Stimulated activated CD4-positive, alpha-beta T cell treated with anti-CD3 and anti-CD28 coated beads, TNF-alpha, amount 100 ng/mL, for 24 hours (primary cell): ENCODE measurements around the gene C17orf113.
"Not testable (repeated sequence)": the region's sequence is repeated elsewhere in the genome, so short reads cannot be mapped to it uniquely, and the experiment has no call there.

ENCODE experiments used
- DNase-seq, 3 experiments: peaks; one replicate each; pipeline ENCODE4 v3.0.0-alpha.2; 2020; ENCODE audit warnings: low read depth in 3 of 3

Gene C17orf113

DNA sequence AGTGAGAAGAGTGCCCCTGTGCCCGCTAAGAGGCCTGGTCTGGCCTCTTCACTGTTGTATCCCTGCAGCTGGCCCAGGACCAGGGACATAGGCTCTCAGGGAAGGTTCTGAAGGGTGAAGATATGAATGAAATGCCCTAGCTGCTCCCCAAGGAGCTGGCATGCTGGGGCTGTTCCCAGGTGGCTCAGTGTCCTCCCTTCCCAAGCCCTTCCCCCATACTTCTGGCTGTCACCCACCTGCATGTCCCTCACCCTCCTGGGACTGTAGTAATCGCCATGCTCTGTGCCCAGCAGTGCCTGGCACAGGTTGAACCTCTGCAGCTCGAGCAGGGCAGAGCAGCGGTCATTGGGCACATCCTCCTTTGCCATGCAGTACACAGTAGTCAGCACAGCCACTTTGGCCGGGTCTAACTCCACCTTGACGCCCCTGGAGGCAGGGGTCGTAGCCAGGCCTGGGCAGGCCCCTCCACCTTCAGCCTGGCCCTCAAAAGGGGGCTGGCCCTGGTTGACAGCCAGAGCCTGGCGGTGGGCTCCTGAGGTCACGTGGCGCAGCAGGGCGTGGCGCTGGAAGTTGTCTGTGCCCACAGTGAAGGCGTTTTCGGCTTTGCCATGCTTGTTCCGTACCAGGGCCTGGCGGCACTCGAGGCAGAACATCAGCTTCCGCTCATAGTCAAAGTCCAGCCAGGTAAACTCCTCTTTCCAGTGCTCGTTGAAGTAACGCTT lies 7.6 kb downstream of the C17orf113 start:
- no peak for DNase-seq

GRCh38 chr17:42041619-42042018 lies 8.8 kb downstream of the C17orf113 start:
- DNase-seq, result no peak

DNA sequence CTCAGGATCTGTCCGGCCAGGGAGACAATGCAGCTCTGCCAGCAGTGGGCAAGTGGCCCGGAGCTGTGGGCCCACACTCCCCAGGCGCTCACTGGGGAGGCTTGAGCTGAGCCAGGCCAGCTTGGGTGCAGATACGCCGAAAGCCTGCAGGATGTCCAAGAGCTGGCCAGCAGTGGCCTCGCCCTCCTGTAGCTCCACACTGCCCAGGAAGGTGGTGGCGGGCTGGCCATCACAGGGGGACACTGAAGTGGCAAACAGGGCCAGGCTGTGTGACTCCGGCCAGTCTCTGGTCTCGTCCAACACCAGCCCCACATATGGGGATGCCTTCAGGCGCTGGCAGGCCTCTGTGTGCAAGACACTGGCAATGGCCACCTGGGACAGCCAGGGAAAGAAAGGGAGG lies 9.6 kb downstream of the C17orf113 start:
- no peak for DNase-seq

DNA sequence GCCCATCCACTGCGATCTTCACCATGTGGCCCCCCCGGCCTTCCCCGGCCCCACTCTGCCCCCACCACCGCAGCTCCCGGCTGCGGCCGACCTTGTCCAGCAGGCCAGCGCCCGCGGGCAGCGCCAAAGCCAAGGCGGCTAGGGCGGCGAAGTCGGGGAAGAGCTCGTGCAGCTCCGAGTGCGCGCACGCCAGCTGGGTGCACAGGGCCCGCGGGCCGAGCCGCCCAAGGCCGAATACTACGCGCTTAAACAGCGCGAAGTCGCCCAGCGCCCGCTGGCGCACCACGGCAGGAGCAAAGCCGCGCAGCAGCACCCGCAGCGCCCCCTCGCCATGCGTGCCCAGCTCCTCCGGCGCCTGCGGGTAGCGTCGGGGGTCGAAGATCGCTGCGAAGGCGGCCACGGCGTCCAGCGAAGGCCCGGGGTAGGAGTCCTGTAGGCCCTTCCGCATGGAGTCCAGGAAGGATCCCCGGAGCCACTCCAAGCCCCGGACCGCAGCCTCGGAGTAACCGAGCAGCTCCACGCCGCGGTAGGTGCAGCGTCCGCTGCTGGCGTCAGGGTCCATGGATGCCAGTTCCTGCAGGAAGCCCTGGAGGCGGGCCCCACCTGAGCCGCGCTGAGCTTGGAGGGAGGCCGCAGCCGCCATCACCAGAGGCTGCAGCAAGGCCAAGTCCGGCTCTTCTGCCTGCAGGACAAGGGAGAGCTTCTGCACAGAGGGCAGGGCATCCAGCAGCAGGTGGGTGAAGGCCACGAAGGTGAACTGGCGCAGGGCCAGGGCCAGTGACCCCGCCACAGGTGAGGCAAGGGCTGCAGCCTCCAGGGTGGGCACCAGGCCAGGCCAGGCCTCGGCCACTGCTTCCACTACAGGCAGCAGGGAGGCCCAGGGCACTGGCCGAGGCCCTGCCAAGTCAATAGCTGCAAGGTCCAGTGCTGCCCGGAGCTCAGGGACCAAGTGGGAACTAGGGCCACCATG lies 10.3 kb downstream of the C17orf113 start:
- no peak for DNase-seq

DNA sequence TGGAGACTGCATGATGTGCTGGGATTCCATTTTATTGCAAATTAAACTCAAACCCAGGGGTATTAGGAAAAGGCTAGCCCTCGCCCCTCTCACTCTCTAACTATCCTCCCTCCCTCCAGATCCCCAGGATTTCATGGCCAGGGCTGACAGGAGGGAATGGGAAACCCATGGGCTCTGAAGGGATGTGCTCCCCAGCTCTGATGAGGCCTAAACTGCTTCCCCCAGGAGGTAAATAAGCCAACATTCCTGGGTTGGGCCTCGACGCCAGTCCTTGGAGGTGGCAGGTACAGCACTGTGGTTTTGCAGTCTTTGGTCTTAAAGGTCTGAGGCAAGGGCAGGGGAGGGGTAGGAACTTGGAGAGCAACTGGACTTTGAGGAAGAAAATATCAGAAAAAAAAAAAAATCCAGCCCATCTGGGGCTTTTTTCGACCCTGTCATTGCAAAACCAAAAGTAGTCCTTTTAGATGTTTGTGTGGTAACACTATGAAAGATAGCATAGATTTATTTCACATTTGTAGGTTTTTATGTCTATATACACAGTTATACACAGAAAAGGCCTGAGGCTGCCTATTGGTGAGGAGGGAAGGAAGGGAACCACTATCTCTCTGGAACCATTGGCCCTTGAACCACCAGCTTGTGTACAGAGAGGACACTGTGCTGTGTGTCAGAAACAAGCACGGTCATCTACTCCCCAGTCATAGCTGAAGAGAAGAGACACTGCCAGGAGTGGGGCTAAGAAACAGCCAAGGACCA lies 12.0 kb downstream of the C17orf113 start:
- no peak for DNase-seq

- no peak for DNase-seq
Observed at GRCh38 chr17:42034059-42034458, 16.3 kb downstream of the C17orf113 start.

DNA sequence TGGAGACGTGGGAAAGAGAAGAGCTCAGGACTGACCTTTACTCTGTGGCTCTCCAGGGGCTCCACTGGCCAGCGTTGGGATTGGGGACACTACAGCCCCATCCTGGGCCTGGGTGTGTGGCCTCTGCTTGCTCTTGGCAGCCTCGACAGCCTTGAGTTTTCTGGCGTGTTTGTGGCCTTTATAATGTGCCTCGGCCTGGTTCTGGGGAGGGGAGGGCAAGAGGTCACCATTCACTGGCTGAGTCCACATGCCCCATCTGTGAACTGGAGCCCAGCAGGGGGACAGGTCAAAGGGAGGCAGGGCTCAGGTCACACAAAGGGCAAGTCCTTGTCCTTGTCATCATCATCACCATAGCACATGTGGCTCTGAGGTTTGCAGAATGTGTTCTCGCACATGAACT lies 18.8 kb downstream of the C17orf113 start:
- DNase-seq, result no peak

DNA sequence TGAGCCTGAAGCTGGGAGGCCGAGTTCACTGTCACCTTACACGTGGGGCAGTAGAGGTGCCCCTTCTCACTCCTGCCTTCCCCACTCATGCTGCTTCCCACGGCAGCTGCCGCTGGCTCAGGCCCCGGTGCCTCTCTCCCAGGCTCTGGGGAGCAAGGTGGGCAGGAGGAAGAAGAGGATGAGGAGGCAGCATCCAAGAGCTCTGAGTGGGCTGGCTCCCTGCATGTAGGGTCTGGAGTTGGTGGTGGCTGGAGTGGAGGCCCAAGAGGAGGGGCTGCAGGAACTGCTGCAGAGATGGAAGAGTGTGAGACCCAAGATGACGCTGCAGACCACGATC lies 21.6 kb downstream of the C17orf113 start:
- no peak for DNase-seq

GRCh38 chr17:42027961-42028790 lies 22.2 kb downstream of the C17orf113 start:
- DNase-seq, result no peak

- no peak for DNase-seq
Observed at GRCh38 chr17:42027590-42027889, 22.9 kb downstream of the C17orf113 start.

GRCh38 chr17:42026857-42027589 lies 23.4 kb downstream of the C17orf113 start:
- DNase-seq, result no peak

- DNase-seq, result no peak
Observed at GRCh38 chr17:42025936-42026335, 24.5 kb downstream of the C17orf113 start.

GRCh38 chr17:42025191-42025579 lies 25.2 kb downstream of the C17orf113 start:
- no peak for DNase-seq

- DNase-seq, result no peak
Observed at GRCh38 chr17:42023524-42024349, 26.7 kb downstream of the C17orf113 start.

DNA sequence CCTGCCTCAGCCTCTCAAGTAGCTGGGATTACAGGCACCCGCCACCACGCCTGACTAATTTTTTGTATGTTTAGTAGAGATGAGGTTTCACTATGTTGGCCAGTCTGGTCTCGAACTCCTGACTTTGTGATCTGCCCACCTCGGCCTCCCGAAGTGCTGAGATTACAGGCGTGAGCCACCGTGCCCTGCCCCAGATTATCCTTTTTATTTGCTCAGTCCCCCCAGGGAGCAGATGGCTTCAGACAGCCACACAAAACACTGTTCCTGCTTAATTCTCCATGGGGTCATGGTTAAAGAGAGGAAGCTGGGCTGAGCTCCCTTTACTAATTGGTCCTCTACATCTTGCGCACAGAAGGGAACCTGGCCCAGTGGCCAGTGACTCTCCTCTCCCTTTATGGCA lies 29.6 kb downstream of the C17orf113 start:
- not testable (repeated sequence) for DNase-seq

DNA sequence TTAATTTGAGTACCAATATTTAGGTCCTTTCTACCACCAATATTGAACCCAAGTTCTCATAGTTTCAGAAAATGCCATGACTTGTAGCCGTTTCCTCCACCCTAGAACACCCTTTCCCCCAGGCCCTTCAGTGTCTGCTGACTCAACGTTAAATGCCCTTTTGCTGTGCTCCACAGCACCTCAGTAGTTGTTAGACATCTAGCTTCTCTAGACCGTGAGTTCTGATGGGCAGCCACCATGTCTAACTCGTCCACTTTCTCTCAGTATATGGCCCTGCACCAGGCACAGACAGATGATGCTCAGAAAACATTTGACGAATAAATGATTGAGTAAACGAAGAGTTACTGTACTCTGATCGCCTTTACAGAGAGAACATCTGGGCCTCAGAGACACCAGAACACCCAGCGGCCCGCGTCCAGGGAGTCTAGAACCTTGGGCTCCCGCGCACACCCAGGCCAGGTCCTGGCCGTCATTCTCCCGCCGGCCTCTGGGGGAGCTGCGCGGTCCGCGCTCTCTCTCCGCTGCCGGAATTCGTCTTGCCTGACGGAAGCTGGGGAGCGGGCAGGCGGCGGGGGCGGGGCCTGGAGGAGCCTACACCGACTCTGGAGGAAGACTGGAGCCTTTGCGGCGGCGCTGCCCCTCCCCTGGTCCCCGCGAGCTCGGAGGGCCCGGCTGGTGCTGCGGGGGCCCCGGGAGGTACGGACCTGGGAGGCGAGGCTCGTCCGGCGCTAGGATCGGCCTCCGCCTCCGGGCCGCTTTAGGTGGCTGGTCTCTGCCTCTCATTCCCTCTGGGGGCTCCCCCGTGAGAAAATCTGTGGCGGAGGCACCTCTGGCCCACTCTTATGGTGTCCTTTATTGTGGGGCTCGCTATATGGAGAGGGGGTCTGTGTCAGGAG lies 30.6 kb downstream of the C17orf113 start, which contains the start of gene NKIRAS2:
TSS of gene NKIRAS2 (plus strand) at position 582 of the 896 bp plus-strand sequence. CDS start 1,488 bp downstream, outside the sequence.
- DNase-seq, result peak; percentile 86 to 95 (median 91)

GRCh38 chr17:42018988-42019387 lies 31.4 kb downstream of the C17orf113 start:
- no peak for DNase-seq

DNA sequence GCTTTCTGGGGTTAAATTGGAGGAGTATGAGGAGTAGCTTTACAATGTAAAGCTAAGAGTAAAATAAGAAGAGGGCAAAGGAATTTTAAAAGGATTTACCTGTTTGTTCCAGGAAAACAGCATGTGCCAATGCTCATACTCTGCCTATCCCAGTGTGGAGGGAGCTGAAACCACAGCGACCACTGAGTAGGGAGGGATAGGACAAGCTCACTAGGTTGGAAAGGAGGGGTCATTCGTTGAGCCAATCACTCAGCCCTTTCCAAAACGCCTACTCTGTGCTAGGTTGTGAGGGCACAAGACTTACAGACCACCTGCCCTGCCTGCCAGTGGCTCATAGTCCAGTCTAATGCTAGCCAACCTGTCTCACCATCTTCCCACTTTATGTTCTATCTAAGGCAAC lies 32.1 kb downstream of the C17orf113 start:
- no peak for DNase-seq

DNA sequence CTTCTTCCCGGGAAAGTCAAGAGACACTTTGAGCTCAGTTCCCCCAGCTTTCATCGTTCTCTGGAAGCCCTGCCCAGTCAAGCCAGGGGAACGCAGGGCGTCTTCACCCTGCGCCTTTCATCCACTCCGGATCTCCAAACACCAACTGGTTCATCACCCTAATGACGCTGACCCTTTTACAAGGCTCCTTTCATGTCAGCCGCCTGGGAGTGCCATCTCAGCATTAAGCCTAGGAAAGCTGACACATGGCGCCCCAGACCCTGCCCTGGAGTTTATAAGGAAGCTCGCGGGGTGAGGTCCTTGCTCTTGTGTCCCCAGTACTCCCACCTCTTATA lies 32.6 kb downstream of the C17orf113 start:
- no peak for DNase-seq
